GM21723 (cell line): ENCODE results near the gene HPSE2.

Experiments
- ATAC-seq: cut with Tn5 transposase; IDR thresholded peaks from one replicate; pipeline ENCODE4 v1.9.1; 2021; ENCODE audit warnings: mild to moderate bottlenecking, moderate library complexity; ENCODE audit not compliant: unreplicated experiment

HPSE2 gene

DNA sequence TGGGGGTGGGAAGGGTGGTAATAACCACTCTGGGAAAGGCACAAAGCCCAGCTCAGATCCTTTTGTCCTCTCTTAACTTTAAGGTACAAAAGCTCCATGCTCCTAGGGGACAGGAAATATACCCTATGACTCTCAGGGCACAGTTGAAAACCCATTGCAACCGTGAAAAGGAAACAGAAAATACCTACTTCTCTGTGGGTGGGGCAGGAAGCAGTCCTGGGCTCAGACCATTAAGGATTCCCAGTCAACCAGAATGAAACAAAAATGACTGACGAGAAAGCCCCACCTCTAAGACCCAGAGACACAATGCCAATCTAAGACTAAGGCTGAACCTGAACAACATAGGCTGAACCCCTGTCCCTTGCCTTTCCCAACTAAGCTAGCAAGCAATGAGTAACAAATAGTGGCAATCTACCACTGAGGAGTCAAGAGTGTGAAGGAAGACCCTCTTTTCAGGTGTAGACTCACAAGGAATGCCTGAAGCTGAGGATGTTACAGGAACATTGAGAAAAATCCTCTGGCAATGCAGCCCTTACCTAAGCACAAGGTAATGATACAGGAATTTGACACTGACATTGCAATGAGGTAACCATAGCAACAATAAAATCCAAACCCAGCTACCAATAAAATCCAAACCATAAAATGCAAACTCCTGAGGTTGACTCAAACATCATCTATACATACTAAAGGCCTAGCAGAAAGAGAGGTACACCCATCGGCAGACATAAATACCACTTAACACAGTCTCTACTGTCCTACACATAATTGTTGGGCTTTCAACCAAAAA is 380.1 kb downstream of the HPSE2 start:
- ATAC-seq = no peak

DNA sequence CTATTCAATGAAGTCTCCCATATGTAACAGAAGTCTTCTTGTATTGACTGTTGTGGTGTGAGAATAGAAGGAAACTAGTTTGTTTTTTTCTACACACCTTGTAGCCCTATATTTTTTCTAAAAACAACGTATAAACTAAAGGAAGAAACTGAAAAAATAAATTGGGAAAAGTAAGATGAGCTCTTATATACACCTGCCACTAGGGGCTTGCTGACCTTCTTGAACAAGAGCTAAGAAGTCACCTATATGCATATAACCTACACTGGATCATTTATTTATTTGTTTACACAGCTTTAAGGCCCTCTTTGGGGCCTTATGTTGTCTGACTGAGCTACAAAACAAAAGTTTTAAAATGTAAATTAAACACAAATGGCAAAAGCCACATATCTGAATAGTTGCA is 383.0 kb downstream of the HPSE2 start:
- ATAC-seq = no peak

DNA sequence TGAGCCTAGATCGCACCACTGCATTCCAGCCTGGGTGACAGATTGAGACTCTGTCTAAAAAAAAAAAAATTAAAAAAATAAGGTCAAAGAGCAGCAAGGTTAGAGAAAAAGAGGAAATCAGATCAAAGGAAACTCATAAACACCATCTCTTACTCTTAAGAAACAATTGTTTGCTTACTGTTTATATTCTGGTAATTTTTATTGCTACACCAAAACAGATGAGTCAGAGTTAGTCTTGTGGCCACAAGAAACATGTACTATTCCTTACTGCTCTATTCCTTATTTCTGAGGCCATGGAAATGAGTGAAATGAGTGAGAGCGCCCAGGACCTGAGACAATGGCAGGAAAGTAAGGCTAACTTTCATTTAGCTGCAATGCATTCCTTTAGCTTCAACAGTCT is 387.3 kb downstream of the HPSE2 start:
- no peak for ATAC-seq

DNA sequence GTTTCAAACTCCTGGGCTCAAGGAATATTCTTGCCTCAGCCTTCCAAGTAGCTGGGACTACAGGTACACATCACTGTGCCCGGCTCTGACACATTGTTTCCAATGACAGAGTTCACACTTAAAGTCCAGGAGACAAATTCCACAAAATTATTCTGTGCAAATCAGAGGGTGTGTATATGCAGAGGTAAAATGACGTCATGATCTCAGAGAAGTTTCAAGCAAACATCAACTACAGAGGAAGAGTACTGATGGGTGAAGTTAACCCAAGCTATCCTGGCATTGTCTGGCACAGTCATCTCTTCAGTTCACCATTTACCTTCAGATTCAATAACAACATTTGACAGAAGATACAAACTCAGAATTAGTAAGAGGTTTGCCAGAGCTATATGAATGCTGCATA is 388.9 kb downstream of the HPSE2 start:
- ATAC-seq = no peak

DNA sequence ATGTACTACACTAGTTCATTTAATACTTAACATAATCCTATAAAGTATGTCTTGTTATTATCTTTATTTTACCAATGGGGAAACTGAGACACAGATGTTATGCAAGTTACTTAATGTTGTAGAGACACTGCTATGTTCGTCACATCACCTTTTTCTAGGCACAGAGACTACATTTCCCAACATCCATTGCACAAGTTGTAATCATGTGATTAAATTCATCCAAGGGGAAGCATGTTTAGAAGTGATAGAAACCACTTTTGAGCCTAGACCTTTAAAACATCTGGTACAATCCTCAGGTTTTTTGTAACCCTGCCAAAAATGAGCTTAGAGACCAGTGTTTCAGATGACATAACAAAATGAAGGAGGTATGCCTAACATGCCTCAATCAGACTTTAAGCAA is 402.1 kb downstream of the HPSE2 start:
- ATAC-seq = no peak

DNA sequence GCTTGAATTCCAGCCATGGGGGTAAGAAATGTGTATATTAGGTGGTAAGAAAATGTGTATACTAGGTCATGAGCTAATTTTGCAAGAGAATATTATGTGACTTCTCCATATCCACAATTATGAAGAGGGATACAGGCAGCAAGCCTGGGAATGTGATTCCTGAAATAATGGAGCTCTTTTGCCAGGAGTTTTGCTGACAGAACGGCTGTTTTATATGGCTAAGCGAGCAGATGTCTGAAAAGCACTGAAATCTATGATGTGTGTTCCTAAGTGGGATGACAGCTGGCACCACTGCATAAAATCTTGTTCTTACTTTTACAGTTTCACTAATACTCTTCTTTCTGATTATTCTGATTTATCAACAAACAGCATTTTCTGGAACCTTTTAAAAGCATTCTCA is 402.9 kb downstream of the HPSE2 start:
- ATAC-seq = no peak

DNA sequence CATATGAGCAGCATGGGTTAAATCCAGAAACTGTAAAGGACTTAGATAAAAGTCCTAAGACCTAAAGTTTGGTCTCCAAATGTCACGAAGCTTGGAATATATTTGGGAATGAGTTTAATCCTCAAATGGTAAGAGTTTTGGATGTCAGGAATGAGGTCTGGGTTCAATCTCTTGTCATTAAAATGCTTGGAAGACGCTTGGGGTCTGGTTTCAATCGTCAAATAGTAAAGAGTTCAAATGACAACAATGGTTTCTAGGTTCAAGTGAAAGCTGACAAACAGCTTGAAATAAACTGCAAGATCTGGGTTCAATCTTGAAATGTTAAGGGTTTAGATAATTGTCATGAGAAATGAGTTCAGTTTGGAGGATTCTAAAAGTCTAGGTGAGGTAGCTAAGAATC is 403.5 kb downstream of the HPSE2 start:
- no peak for ATAC-seq

DNA sequence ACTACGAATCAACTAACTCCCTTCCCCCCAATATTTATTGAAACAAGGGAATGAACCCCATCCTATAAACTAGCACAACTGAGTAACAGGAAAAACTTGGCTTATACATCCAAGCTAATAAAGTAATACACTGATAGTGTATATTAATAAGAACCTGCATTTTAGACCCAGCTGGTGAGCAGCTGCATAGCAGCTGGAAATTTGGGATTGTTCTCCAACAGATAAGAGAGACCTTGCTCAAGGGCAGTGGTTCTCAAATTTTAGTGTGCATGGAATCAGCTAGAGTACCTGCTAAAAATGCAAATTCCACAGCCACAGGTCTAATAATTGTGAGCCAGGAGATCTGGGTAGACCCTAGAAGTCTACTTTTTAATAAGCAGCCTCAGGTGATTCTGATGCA is 404.3 kb downstream of the HPSE2 start:
- ATAC-seq = no peak

DNA sequence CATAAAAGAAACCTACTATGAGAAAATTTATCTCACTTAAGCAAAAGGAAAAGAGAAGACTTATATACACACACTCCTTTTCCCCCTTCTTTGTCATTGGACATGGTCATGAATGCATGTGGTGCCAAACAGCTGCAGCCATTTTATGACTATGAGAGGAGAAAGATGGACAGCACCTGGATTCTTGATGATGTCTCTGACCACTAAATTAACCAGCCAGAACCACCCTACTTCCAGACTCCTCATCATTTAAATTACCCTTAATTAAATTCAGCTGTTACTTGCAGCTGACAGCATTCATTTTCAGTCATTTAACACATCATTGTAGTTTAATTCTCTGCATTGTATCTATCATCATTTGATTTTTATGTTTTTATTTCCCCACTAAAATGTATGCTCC is 409.9 kb downstream of the HPSE2 start:
- no peak for ATAC-seq

DNA sequence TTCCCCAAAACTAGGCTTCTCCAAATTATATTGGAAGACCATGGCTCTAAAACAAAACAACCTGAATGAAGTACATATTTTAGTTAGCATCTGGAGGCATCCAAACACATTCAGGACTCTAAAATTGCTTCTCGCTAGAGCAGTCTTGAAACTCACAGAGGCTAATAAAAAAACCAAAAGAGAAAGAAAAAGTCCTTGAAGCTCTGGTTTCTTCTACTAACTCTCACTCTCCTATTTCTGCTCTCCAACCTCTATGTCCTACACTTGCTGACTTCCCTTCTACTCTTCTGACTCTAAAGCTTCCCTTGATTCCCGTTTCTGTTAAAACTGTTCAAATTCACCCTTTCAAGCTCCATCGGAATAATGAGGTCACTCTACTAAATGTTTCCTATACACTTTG is 418.3 kb downstream of the HPSE2 start:
- ATAC-seq = no peak

DNA sequence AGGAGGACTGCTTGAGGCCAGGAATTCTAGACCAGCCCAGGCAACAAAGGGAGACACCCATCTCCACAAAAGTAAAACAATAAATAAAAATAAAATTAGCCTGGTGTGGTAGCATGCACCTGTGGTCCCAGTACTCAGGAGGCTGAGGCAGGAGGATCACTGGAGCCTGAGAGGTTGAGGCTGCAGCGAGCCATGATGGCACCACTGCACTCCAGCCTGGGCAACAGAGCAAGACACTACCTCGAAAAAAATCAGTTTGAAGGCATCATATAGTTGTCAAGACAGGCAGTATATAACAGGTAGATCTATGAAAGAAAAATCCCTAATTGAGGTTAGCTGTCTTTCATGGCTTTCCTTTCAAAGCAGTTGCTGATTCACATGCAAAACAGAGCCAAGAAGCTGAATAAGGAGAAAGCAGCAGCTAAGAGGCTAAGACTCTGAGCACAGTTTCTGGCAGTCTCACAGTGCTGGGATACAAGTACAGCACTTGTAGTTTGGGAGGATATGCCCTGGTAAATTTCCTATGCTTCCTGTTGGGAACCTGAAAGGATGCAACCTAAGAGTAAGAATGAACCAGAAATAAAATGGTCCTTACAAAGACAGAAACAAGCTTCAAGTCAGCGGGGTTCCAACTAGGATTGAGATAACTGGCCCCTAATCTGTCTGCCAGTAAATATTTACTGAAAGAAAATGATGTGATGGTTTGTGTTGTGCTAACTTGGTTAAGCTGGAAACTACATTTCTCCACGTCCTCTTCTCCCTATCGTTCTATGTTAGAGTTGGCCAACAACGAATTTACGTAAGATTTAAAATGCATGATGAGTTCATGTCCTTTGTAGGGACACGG is 420.4 kb downstream of the HPSE2 start:
- no peak for ATAC-seq

DNA sequence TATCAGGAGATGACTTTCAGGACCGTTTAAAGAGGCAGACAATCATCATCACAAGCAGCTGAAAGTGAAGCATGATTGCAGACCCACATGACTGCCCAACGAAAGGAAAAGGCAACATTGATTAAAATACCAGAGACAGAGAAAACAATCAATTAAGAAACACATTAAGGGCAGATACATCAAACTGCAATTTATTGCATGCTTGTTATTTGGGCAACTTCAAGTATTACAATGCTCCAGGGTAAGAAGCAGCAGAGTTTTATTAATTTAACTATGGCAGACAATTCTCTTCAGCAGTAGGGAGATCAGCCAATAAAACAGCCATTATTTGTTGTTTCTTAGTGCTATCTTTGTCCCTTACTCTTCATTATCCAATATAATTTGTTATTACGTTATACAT is 421.2 kb downstream of the HPSE2 start:
- no peak for ATAC-seq

DNA sequence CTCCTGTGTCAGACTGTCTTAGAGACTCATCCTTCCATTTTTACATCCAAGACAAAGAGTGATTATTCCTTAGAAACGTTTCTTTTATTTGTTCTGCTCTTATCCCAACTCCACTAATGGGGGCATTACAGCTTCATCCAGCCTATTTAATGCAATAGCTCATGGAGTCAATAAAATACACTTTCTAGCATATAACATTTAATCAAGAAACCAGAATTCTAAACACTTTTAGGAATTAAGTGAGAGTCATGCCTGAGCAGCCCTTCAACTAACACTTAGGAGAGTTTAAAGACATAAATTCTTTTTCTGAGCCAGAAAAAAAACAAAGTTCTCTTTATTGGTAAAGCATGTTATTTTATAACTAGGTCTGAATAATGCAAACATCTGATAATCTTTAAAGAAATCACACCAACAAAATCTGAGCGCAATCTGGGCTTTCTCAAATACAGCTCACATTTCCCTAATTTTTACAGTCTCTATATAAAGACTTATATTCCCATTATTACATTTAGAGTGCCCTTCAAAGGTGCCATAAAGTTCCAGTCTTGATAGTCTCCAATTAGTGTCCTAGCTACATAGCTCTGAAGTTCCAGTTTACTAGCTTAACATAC is 427.3 kb downstream of the HPSE2 start:
- no peak for ATAC-seq

DNA sequence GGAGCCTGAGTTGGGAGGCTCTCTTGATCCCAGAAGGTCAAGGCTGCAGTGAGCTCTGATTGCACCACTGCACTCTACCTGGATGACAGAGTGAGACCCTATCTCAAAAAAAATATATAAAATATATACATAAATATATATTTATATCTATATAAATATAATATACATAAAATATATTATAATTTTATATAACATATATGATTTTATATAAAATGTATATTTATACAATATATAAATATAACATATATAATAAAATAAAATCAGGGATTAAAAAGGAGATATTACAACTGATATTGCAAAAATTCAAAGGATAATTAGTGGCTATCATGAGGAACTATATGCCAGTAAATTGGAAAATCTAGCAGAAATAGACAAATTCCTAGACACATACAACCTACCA is 435.4 kb downstream of the HPSE2 start:
- ATAC-seq = no peak

DNA sequence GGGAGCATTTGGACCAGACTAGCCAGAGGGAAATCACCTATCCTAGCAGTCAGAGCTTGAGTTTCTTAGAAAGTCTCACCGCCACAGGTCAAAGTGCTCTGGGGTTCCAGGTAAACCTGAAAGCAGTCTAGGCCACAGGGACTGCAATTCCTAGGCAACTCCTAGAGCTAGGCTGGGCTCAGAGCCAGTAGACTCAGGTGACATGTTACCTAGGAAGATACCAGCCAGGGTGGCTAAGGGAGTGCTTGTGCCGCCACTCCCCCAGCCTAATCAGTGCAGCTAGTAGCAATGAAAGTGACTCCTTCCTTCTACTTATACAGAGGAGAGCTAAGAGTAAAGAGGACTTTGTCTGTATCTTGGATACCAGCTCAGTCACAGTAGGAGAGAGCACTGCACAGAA is 440.2 kb downstream of the HPSE2 start:
- ATAC-seq = no peak

DNA sequence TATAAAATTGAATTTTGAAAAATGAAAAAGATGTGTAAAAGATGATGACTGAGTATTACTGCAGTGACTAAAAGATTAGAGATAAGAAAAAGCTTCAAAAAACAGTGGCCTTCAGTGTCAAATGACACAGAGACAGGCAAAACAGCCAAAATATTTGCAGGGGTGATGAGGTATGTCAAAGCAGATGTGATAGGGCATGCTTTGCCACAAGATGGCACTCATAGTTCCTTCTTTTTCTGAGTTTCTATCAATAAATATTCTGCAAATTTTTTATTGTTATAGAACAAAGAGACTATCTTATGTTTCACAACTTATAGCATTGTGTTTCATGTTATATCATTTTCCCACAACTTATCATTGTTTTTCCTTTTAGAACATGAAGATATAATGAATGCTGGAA is 444.8 kb downstream of the HPSE2 start:
- ATAC-seq = no peak

DNA sequence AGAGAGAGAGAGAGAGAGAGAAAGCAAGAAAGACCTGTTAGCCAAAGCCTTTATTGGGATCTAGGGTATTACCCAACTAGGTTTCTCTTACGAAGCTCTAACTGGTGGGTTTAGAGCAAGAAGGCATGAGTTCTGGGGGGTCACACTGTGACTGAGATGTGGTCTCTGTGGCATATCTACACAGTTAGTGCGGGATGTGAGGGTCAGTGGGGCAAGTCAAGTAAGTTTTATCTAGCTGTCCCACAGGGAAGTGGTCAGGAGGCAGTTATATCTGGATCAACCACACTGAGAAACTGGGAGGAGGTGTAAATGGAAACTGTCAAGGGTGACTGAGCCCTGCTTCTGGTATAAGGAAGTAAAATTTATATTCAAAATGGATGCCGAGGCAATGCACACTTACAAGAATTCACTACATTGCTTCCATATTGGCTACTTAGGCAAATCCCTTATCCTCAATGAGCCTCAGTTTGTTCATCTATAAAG is 457.3 kb downstream of the HPSE2 start:
- ATAC-seq = no peak

DNA sequence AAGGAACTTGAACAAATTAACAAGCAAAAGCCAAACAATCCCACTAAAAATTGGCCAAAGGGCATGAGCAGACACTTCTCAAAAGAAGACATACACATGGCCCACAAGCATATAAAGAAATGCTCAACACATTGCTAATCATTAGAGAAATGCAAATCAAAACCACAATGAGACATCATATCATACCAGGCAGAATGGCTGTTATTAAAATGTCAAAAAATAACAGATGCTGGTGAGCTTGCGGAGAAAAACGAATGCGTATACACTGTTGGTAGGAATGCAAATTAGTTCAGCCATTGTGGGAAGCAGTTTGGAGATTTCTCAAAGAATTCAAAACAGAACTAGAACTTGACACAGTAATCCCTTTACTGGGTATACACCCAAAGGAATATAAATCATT is 477.2 kb downstream of the HPSE2 start:
- ATAC-seq = no peak

DNA sequence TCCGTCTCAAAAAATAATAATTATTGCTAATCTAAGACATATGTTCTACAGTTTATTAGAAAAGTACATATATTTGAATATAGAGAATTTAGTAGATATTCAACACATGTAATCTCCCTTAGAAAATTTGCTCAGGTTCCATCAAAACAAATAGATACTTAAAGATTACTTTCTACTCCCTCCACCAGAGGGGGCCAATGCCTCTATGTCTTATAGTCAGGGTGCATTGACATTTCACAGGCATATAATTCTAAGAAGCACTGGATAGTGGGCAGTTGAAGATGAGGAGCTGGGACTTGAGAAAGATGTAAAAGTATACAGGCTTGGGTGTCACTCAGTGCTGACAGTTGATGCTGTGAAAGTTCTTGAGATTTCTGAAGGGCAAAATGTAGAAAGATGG is 487.4 kb downstream of the HPSE2 start:
- ATAC-seq = no peak

DNA sequence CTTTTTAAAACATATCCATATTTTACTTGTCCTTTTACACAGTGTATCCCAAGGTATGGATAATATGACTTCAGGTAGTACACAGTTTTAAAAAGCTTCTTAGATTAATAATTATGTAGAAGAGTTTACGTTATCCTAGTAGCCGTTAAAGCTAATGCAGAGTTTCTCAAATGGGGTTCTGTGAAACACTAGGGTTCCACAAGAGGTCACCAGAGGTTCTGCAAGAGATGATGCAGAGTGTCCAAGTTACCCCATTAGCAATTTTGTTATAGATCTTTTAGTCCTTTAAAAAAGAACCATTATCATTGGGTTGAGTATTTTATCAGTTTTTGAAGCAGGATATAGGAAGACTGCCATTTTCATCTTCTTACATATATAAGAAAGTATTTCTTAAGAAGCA is 490.0 kb downstream of the HPSE2 start:
- ATAC-seq = no peak

DNA sequence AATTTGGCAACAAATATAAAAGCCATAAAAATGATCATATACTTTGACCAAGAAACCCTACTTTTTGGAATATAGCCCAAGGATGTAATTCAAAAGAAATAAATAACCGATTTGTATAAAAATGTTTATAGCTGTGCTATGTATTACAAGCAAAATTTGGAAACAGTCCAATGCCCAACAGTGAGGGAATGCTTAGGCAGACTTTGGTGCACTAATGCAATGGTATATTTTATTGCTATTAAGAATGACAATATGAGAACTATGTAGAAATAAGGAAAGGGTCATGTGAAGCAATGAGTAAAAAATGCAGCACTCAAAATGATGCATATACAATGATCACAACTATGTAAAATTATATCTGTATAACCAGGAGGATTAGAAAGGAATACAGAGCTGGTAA is 515.1 kb downstream of the HPSE2 start:
- ATAC-seq = no peak

DNA sequence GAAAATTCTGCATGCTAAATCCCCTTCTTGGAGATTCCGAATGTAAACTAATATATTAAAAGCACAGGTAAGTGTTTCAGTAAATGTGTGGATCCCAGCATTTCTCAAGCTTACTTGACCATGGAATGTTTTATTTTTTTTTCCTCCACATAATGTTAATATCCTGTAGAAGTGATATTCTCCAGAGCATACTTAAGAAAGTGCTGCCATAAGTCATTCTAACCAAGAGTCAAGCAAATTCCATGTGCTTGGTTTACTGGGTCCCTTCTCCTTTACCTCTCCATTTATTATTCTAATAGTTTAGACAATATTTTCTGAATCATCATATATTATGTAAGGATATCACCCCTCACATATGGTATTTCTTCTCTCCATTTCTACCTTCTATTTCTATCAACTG is 522.1 kb downstream of the HPSE2 start:
- ATAC-seq = no peak
